GM12865 (cell line): ENCODE results near the gene TMEM248.
"Not testable (repeated sequence)": the region's sequence is repeated elsewhere in the genome, so short reads cannot be mapped to it uniquely, and the experiment has no call there.

Experiments
- DNase-seq: peaks from one replicate; pipeline ENCODE4 v3.0.0; 2010; ENCODE audit warnings: low read depth
- H3K4me3 ChIP-seq: 2 replicates; pipeline ENCODE4 v1.5.1; 2011; ENCODE audit warnings: mild to moderate bottlenecking, low read depth, low read length, control low read depth
- CTCF ChIP-seq: IDR thresholded peaks from 2 replicates; pipeline ENCODE4 v1.5.1; 2011; ENCODE audit warnings: low read length, control low read depth, low read depth, inconsistent platforms; ENCODE audit not compliant: insufficient read depth; ENCODE audit errors: missing control alignments

TMEM248 gene, protein sequence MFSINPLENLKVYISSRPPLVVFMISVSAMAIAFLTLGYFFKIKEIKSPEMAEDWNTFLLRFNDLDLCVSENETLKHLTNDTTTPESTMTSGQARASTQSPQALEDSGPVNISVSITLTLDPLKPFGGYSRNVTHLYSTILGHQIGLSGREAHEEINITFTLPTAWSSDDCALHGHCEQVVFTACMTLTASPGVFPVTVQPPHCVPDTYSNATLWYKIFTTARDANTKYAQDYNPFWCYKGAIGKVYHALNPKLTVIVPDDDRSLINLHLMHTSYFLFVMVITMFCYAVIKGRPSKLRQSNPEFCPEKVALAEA

GRCh38 chr7:66920769-66921395 is at the start of gene TMEM248:
TSS of gene TMEM248 (plus strand) at chr7:66921225. CDS start at chr7:66941866, 20,641 bp downstream.
- H3K4me3 ChIP-seq: peak within 1 kb of the TSS; percentile 64
- no peak for TF ChIP-seq CTCF

DNA sequence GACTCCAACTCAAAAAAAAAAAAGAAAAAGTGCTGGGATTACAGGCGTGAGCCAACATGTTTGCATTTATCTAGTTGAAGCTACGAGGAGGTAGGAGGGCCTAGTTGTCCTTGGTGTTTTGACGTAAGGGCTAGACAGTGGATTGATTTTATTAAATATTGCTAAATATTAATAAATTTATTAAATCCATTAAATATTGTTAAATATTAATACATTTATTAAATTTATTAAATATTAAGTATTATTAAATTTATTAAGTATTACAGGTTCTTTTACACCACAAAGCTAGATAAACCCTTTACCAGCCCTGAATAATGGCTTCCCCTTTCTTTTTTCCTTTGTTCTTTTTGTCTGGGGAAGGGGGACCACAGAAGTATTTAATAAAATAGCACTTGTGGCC is 47.5 kb upstream of the TMEM248 start:
- no peak for TF ChIP-seq CTCF
- H3K4me3 ChIP-seq: no peak overlapping the region
- no peak for DNase-seq

More at GRCh38 chr7:66920769-66921395, at the start of gene TMEM248:
- DNase-seq: peak; percentile 97

- DNase-seq: peak; percentile 77
- H3K4me3 ChIP-seq: no peak overlapping the region; the same call in 1 of the 2 replicates
- no peak for TF ChIP-seq CTCF
Observed at GRCh38 chr7:66877577-66878300, 43.3 kb upstream of the TMEM248 start.

GRCh38 chr7:66878301-66878685 is 42.7 kb upstream of the TMEM248 start:
- DNase-seq, H3K4me3 ChIP-seq: not testable (repeated sequence)

- H3K4me3 ChIP-seq: no peak overlapping the region
- no peak for DNase-seq
- no peak for TF ChIP-seq CTCF
Observed at GRCh38 chr7:66880053-66880452, 41.0 kb upstream of the TMEM248 start.

DNA sequence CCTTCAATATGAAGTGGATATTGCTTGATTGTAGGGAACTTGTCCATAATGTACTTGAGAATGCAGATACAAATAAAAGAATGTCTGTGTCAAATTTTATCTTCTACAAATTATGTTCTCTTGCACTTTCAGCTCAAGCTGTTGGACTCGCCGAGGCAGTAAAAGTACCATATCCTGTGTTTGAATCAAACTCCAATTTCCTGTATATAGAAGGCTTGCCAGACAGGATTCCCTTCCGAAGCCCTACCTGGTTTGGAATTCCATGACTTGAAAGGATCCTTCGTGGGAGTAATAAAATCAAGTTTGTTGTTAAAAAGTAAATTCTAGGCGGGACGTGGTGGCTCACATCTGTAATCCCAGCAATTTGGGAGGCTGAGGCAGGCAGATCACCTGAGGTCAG is 40.4 kb upstream of the TMEM248 start:
- H3K4me3 ChIP-seq, DNase-seq: not testable (repeated sequence)

DNA sequence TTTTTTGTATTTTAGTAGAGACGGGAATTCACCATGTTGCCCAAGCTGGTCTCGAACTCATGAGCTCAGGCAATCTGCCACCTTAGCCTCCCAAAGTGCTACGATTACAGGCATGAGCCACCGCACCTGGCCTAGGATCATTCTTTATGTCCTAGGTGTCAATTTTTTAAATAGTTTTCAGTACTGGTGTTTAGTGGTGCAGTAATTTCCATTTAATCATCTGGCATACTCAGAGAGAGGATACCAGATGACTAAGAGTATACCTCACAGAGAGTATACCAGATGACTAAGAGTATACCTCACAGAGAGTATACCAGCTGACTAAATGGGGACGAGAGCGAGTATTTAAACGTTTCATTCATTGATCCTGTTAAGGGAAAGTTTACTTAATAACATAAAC is 37.3 kb upstream of the TMEM248 start:
- no peak overlapping the region for H3K4me3 ChIP-seq
- peak; percentile 8 for DNase-seq
- TF ChIP-seq CTCF: no peak

DNA sequence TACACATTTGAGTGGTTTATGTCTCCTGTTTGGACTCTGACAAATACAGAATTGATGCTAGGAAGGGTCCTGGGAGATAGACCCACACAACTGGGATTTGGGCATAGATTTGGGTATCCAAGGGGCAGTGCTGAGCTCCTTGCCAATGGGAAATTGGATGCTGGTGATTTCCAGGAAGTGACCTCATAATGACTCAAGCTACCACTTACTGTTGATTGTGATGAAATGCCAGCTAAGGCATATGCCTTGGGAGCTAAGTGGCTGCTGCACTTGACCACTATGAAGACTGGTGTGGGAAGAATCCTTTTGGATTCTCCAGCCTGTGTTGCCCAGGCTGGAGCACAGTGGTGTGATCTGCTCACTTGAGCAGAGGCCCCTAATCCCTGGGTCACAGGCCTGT is 36.5 kb upstream of the TMEM248 start:
- not testable (repeated sequence) for DNase-seq, H3K4me3 ChIP-seq
